GM10847 (cell line): ENCODE data around the gene SPOCK1.

Source experiments
- POLR2A ChIP-seq: IDR thresholded peaks from 2 replicates; pipeline ENCODE4 v1.6.1; 2011; ENCODE audit not compliant: insufficient read length; ENCODE audit errors: extremely low read depth

The SPOCK1 gene

GRCh38 chr5:137316346-137316736 is 182.8 kb downstream of the SPOCK1 start:
- TF ChIP-seq POLR2A, result no peak

DNA sequence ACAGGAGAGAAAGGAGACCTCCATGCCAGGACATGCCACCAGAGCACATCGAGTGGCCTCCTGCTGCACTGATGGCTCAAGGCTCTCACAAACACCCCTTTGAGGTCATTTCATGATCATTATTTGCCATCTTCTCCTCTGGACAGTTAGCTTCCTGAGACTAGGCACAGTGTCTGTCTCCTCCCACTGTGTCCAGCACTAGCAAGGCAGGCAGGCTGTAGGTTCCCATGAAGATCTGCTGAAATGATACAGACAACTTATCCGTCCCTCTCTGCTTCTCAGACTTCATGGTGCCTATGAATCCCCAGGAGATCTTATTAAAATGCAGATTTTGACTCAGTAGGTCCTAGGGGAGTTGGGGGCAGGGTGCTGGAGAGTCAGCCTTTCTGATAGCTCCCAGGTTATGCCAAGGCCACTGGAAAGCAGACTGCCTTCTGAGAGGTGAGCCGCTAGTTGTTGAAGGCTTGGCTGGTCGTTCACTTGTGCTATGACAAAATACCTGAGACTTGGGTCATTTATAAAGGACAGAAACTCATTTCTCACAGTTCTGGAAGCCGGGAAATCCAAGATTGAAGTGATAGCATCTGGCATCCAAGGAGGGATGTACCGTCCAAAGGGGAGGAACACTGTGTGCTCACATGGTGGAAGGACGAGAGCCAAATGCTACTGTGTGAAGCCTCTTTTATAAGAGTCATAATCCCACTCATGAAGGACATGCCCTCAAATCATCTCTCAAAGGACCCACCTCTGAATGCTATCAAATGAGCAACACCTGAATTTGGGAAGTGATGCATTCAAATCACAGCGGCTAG is 183.4 kb downstream of the SPOCK1 start:
- TF ChIP-seq POLR2A, result no peak

DNA sequence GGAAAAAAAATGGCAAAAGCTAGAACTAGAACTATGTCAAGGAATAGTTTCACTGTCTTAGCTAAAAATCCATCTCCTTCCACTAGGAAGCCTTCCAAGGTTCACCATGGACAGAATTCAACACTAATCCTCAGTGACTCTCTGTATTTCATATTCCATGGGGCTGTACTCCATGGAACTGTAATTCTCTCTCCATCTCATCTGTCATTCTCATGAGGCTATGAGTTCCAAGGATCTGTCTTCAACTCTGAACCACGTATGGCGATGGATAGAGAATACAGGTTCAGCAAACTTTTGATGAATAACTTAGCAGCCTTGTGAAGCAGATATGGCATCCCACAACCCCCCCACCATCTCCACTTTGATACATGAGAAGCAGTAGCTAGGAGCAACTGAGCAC is 184.0 kb downstream of the SPOCK1 start:
- no peak for TF ChIP-seq POLR2A

GRCh38 chr5:137313526-137314175 is 185.5 kb downstream of the SPOCK1 start:
- TF ChIP-seq POLR2A, result no peak

- no peak for TF ChIP-seq POLR2A
These were observed 187.1 kb downstream of the SPOCK1 start for GRCh38 chr5:137312011-137312410.

DNA sequence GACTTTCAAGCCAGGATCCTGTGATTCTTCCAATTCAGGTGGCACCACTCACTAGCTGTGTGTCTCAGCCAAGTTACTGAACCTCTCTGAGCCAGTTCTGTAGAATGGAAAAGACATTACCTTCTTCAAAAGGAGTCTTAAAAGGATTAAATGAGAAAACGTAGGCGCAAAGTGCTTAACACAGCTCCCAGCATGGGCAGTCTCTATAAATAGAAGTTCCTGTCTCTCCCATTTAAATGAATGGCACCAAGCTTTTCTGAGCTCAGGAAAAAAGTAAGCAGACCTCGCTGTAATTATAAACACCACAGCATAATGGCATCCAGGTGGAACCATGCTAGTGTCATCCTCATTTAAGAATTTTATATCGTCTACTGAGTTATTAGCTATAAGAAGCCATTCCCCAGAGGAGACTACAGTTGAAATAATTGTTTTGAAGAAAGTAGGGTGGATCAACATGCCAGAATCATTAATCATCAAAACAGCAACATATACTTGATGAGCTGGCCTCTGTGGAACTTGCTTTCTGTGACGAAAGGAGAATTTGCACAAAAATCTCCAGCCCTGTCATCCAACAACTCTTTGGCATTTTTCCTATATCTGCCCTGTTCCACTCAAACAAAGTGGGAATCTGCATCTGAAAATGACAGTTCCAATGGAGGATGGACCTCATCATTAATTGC is 188.9 kb downstream of the SPOCK1 start:
- TF ChIP-seq POLR2A, result no peak

DNA sequence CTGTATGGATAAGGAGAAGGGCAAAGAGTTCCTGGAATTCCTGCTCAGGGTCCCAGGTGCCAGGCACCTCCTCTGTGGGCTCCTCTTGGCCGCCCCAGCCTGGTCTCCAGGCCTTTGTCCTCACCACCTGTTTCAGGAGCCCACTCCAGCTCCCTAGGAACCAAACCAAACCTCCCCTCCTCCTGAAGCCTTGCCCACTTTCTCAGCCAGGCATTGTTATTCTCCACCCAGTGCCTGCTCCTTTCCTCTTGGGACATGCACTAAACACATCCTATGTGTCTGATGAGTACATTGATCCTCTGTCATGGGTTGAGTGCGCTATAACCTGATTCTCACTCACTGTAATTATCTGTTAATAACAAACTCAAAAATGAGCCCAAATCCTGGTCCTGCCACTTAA is 189.8 kb downstream of the SPOCK1 start:
- TF ChIP-seq POLR2A, result no peak

- no peak for TF ChIP-seq POLR2A
These were observed 190.8 kb downstream of the SPOCK1 start for GRCh38 chr5:137308311-137308710.

GRCh38 chr5:137306903-137307302 is 192.2 kb downstream of the SPOCK1 start:
- no peak for TF ChIP-seq POLR2A

DNA sequence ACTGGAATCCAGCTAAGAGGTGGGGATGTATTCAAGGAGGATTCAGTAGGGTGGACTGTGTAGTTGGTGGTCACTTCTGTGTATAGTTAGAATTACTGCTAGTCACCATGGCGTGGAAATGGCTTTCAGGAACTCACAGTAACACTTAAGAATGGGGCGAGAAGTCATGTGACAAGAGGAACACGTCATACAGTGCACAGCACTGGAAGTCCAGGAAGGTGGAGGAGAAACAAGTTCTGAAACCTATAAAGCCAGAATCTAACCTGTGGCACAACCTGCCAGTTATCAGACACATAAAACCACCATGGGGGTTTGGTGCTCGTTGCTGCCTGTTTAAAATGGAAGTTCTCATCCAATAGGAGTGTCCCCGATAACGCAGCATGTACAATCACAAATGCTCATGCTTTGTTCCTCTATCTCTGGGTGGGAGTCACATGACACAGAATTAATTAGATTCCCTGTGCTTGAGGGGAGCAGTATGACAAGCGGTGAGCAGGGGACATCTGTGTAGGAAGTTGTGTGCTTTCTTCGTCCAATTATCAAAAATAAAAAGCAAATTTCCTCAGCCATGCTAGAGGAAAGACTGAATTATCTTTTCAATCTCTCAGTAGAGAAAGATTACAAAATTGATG is 193.0 kb downstream of the SPOCK1 start:
- TF ChIP-seq POLR2A, result no peak

DNA sequence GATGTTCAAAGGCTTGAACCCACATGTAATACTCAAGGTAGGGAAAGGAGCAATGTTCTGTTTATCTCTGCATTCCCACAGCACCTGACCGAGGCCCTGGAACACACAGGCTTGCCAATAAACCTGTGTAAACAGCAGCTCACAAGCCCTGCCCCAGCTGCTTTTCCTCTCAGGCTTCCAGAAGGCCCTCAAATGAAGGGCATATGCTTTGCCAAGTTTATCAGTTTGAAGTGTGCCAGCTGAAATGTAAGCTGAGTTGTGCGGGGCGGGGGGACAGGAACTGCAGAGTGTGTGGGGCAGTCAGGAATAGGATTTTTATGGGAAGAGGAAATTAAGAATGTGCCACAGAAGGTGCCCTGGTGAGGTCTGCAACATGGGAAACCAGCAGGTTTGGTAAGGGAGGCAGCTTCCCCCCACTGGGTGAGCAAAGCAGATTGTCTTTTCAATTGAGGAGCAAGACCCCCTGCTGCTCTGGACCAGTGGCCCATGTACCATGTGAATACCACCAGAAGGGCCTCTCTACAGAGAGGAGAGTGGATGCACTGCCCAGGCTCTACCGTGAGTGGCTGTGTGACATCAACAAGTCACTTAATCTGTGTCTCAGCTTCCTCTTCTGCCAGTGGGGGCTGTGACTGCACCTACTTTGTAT is 194.8 kb downstream of the SPOCK1 start:
- TF ChIP-seq POLR2A, result no peak

GRCh38 chr5:137303509-137303908 is 195.6 kb downstream of the SPOCK1 start:
- no peak for TF ChIP-seq POLR2A

DNA sequence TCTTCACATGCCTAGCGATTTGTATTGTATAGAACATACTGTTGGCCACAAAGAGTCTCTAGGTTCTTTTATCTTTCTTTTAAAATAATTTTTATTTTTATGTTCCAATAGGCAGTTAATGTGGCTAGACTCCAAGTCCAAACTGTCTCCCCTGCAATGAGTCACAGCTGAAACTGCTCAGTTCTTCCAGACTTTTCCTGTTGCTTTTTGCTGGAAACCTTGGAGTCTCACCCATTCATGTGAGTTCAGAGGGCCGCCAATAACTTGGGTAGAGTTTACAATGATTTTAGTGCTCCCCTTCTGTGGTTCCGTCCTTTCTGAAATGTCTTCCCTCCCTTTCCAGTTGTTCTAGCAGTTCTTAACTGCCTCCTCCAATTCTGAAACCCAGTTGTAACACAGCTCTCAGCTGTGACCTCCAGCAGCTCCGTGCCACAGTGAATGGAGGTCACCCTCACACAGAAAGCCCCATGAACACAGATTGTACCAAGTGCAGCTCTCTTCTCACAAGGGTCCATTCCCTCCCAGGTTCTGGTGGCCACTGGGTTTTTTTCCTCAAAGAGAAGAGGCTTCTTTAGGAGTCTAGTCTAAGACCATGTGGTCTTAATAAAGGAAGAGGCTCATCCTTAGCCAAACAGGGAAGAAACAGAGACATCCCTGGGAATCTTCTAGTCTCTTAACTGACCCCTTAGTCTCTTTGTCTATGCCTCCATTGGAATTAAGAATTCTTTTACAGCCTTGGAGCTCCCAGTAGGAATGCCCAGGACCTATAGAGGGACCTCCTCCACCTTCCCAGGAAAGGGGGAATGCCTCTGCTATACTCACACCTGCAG is 198.5 kb downstream of the SPOCK1 start:
- no peak for TF ChIP-seq POLR2A

GRCh38 chr5:137296213-137296781 is 202.8 kb downstream of the SPOCK1 start:
- TF ChIP-seq POLR2A, result no peak

GRCh38 chr5:137294604-137295003 is 204.5 kb downstream of the SPOCK1 start:
- no peak for TF ChIP-seq POLR2A
